ENCODE results near the gene VEPH1. TPM values are rescaled to one million over a fixed set of nuclear protein-coding genes. Genes with fewer than 3 reads are reported as not detected.

The VEPH1 gene
- total RNA-seq, 1 donor from 2014 or later, result 139 TPM

GRCh38 chr3:157310329-157311052, 192.7 kb downstream of the VEPH1 start:
- H3K27ac ChIP-seq, result no peak overlapping the region
- intact Hi-C loops (cut with DNase I), result no loop called here
- TF ChIP-seq CTCF (IDR thresholded peaks at IDR 0.05), result no peak
- no peak for ATAC-seq
- H3K4me1 ChIP-seq, result no peaks in the 10 kb centered on the region
- no peak for DNase-seq
- H3K9me3 ChIP-seq, result no peaks in the 10 kb centered on the region
- H3K4me3 ChIP-seq, result no peak overlapping the region
- no peaks in the 10 kb centered on the region for H3K27me3 ChIP-seq
- no peaks in the 10 kb centered on the region for H3K36me3 ChIP-seq

DNA sequence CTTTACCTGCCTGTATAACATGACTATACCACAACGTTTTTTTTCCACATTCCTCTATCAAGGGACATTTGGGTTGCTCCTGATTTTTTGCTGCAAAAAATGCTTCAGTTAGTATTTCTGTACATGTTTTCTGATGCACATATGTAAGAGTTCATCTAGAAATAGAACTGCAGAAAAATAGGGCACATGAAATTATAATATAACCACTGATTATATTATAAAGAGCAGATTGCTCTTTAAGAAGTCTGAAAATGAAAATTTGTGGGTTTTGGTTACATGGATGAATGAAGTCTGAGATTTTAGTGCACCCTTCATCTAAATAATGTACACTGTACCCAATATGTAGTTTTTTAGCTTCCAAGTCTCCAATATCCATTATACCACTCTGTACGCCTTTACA, 196.7 kb downstream of the VEPH1 start:
- Histone ChIP-seq H3K4me3 (no peak overlapping the region), H3K27me3 (no peaks in the 10 kb centered on the region), H3K36me3 (no peaks in the 10 kb centered on the region), H3K9me3 (no peaks in the 10 kb centered on the region), H3K27ac (no peak overlapping the region), H3K4me1 (no peaks in the 10 kb centered on the region)
- intact Hi-C loops (cut with DNase I), result no loop called here
- ATAC-seq (no peak), DNase-seq (no peak)
- no peak for TF ChIP-seq CTCF (IDR thresholded peaks at IDR 0.05)

DNA sequence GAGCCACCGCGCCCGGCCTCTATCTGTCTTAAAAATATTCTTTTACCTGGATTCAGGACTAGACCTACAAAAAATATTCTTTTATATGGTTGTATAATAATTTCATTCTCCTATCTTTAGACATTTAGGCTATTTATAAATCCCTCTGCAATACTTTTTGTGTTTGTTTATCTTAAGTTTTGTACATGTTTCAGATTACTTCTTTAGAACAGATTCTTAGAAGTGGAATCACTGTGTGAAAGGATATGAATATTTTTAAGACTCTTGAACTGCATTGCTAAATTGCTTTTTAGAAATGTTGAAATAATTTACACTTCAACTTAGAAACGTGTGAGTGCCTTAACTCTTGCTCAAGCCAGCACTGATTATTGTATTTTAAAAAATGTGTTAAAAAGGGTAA, 197.8 kb downstream of the VEPH1 start:
- no peak for TF ChIP-seq CTCF (IDR thresholded peaks at IDR 0.05)
- intact Hi-C loops (cut with DNase I), result no loop called here
- Histone ChIP-seq H3K9me3 (no peaks in the 10 kb centered on the region), H3K36me3 (no peaks in the 10 kb centered on the region), H3K27ac (no peak overlapping the region), H3K4me1 (no peaks in the 10 kb centered on the region), H3K4me3 (no peak overlapping the region), H3K27me3 (no peaks in the 10 kb centered on the region)
- no peak for ATAC-seq
- DNase-seq, result no peak

DNA sequence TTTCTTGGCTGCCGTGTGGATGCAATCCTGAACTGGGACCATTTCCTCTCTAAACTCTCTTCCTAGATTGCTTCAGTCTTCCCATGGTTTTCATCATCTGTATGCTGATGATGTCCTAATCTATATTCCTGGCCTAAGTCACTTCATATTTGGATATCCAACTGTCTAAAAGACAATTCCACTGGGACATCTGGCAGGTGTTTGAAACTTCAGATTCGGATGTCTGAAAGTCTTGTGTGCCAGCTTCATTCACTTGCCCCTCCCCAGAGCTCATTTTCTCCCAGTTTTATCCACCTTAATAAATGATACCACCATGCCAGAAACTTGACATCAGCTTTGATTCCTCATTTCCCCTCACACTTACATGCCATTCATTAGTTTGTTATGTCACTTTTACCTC, 201.5 kb downstream of the VEPH1 start:
- Histone ChIP-seq H3K36me3 (no peaks in the 10 kb centered on the region), H3K27me3 (no peaks in the 10 kb centered on the region), H3K9me3 (no peaks in the 10 kb centered on the region), H3K4me3 (no peak overlapping the region), H3K27ac (no peak overlapping the region), H3K4me1 (no peaks in the 10 kb centered on the region)
- DNase-seq (no peak), ATAC-seq (no peak)
- no peak for TF ChIP-seq CTCF (IDR thresholded peaks at IDR 0.05)
- intact Hi-C loops (cut with DNase I), result no loop called here

DNA sequence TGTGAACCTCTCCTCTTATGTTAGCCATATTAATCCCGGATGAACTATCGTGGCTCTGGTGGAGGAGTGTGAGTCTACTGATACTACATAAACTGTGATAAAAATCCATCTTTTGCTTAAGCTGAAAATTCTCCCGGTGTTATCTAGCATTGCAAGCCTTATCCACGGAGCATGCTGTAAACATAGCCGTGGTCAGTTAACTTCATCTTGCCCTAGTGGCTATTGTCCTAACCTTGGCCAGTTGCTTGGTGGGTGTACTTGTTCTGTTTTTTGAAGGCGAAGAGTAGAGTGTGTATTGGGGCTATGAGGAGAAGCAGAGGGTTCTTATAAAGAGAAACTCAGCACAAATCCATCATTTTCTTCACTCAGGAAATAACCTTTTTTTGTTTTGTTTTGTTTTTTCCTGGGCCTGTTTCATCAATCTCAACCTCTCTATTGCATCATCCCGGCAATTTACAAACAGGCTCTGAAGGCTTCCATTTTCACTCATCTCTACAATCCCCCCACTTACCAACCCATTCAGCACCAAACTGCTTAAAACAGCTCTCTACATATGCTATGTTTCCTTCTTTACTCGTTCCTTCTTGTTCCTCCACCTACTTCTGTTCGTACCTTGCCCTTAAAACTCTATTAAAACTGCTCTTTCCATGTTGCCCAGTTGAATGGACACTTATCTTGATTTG, 202.1 kb downstream of the VEPH1 start:
- no peak for DNase-seq
- intact Hi-C loops (cut with DNase I), result no loop called here
- H3K27me3 ChIP-seq, result no peaks in the 10 kb centered on the region

More for the DNA sequence above, 202.1 kb downstream of the VEPH1 start:
- Histone ChIP-seq H3K4me3 (no peak overlapping the region), H3K36me3 (no peaks in the 10 kb centered on the region), H3K4me1 (no peaks in the 10 kb centered on the region), H3K27ac (no peak overlapping the region), H3K9me3 (no peaks in the 10 kb centered on the region)
- TF ChIP-seq CTCF (IDR thresholded peaks at IDR 0.05), result no peak
- no peak for ATAC-seq
